Measurements from ENCODE around the gene SCN11A. TPM values are rescaled to one million over a fixed set of nuclear protein-coding genes. Genes with fewer than 3 reads are reported as not detected.

The SCN11A gene
- total and polyA plus RNA-seq, 5 donors from 2014 or later = 0.13 TPM; not detected in 4

Other genes starting within 250 kb of the SCN11A start
- gene SCN10A, start 235.7 kb downstream of the SCN11A start, total RNA-seq = not detected
- gene SCN10A, start 235.7 kb downstream of the SCN11A start, polyA plus RNA-seq = not detected
- 104 TPM for gene WDR48, start 72 bp upstream of the SCN11A start, total RNA-seq
- 10 to 100 TPM; 46.7 to 70.6 (median 49.9) TPM for gene WDR48, start 72 bp upstream of the SCN11A start, polyA plus RNA-seq
- 34.0 TPM for gene GORASP1, start 55.7 kb upstream of the SCN11A start, total RNA-seq
- 10 to 100 TPM; 18.5 to 29.7 (median 20.5) TPM for gene GORASP1, start 55.7 kb upstream of the SCN11A start, polyA plus RNA-seq
- gene TTC21A, start 55.7 kb upstream of the SCN11A start, total RNA-seq = 4.1 TPM
- gene TTC21A, start 55.7 kb upstream of the SCN11A start, polyA plus RNA-seq = 1 to 10 TPM in 2 of 4 donors, under 1 TPM in 2; 0.41 to 2.7 (median 1.0) TPM
- 300 TPM for gene CSRNP1, start 101.6 kb upstream of the SCN11A start, total RNA-seq
- 10 to 100 TPM; 12.5 to 24.1 (median 14.7) TPM for gene CSRNP1, start 101.6 kb upstream of the SCN11A start, polyA plus RNA-seq
- gene XIRP1, start 140.7 kb upstream of the SCN11A start, total RNA-seq = not detected
- not detected for gene XIRP1, start 140.7 kb upstream of the SCN11A start, polyA plus RNA-seq
- gene CX3CR1, start 228.1 kb upstream of the SCN11A start, total RNA-seq = 1.0 TPM
- 1 to 10 TPM; 1.1 to 2.2 (median 1.7) TPM for gene CX3CR1, start 228.1 kb upstream of the SCN11A start, polyA plus RNA-seq